ENCODE measurements around the gene CDH2.

Gene CDH2

GRCh38 chr18:28147674-28148171, 29.2 kb downstream of the CDH2 start:
- H3K4me1 ChIP-seq (ENCODE audit: control extremely low read depth in 1 of 4, control insufficient read depth in 4 of 4, insufficient read depth in 4 of 4, low read length in 3 of 4) = peaks cover 0 to 8% (median 0%) of the 10 kb centered on the region in 4 experiments
- ChIA-PET CTCF (no interaction called here), POLR2A (no interaction called here)
- H3K9me3 ChIP-seq (ENCODE audit: control extremely low read depth in 1 of 5, control insufficient read depth in 4 of 5, insufficient read depth in 2 of 5, low read depth in 1 of 5, low read length in 4 of 5) = no peaks in the 10 kb centered on the region
- no peaks in the 10 kb centered on the region for H3K36me3 ChIP-seq (ENCODE audit: control insufficient read depth in 4 of 4, insufficient read depth in 4 of 4, low read length in 3 of 4)
- H3K4me3 ChIP-seq (ENCODE audit: control insufficient read depth in 1 of 7, extremely low read depth in 1 of 7, insufficient read depth in 4 of 7, low read depth in 2 of 7, low read length in 6 of 7) = peak overlapping the region in 1 of 7 experiments; percentile 21
- 100% methylated on average over 1 of the region's 5 CpGs for WGBS (ENCODE audit: insufficient coverage)
- no peak overlapping the region for H3K27ac ChIP-seq (ENCODE audit: insufficient read depth in 1 of 2, low read depth in 1 of 2, low read length in 2 of 2, poor library complexity in 1 of 2, severe bottlenecking in 2 of 2)
- DNase-seq = peak in 2 of 3 donors; percentile 19 to 20
- H3K27me3 ChIP-seq (replicated peaks in 2 of 5; ENCODE audit: control insufficient read depth in 4 of 5, insufficient read depth in 5 of 5, low read length in 4 of 5) = no peaks in the 10 kb centered on the region

GRCh38 chr18:28143725-28144124, 33.2 kb downstream of the CDH2 start:
- H3K27ac ChIP-seq (ENCODE audit: insufficient read depth in 1 of 2, low read depth in 1 of 2, low read length in 2 of 2, poor library complexity in 1 of 2, severe bottlenecking in 2 of 2) = no peak overlapping the region
- no CpG with 5 or more reads among the region's 2 CpGs for WGBS (ENCODE audit: insufficient coverage)
- no peaks in the 10 kb centered on the region for H3K36me3 ChIP-seq (ENCODE audit: control insufficient read depth in 4 of 4, insufficient read depth in 4 of 4, low read length in 3 of 4)
- DNase-seq = no peak
- ChIA-PET CTCF (no interaction called here), POLR2A (no interaction called here)
- no peaks in the 10 kb centered on the region for H3K9me3 ChIP-seq (ENCODE audit: control extremely low read depth in 1 of 5, control insufficient read depth in 4 of 5, insufficient read depth in 2 of 5, low read depth in 1 of 5, low read length in 4 of 5)
- no peak overlapping the region for H3K4me3 ChIP-seq (ENCODE audit: control insufficient read depth in 1 of 7, extremely low read depth in 1 of 7, insufficient read depth in 4 of 7, low read depth in 2 of 7, low read length in 6 of 7)
- H3K4me1 ChIP-seq (ENCODE audit: control extremely low read depth in 1 of 4, control insufficient read depth in 4 of 4, insufficient read depth in 4 of 4, low read length in 3 of 4) = peaks cover 0 to 8% (median 0%) of the 10 kb centered on the region in 4 experiments
- H3K27me3 ChIP-seq (replicated peaks in 2 of 5; ENCODE audit: control insufficient read depth in 4 of 5, insufficient read depth in 5 of 5, low read length in 4 of 5) = no peaks in the 10 kb centered on the region

- Histone ChIP-seq H3K36me3 (ENCODE audit: control insufficient read depth in 4 of 4, insufficient read depth in 4 of 4, low read length in 3 of 4) (no peaks in the 10 kb centered on the region), H3K4me3 (ENCODE audit: control insufficient read depth in 1 of 7, extremely low read depth in 1 of 7, insufficient read depth in 4 of 7, low read depth in 2 of 7, low read length in 6 of 7) (no peak overlapping the region), H3K9me3 (ENCODE audit: control extremely low read depth in 1 of 5, control insufficient read depth in 4 of 5, insufficient read depth in 2 of 5, low read depth in 1 of 5, low read length in 4 of 5) (no peaks in the 10 kb centered on the region), H3K27ac (ENCODE audit: insufficient read depth in 1 of 2, low read depth in 1 of 2, low read length in 2 of 2, poor library complexity in 1 of 2, severe bottlenecking in 2 of 2) (no peak overlapping the region), H3K27me3 (replicated peaks in 2 of 5; ENCODE audit: control insufficient read depth in 4 of 5, insufficient read depth in 5 of 5, low read length in 4 of 5) (no peaks in the 10 kb centered on the region), H3K4me1 (ENCODE audit: control extremely low read depth in 1 of 4, control insufficient read depth in 4 of 4, insufficient read depth in 4 of 4, low read length in 3 of 4) (peaks cover 0 to 8% (median 0%) of the 10 kb centered on the region in 4 experiments)
- ChIA-PET CTCF (no interaction called here), POLR2A (no interaction called here)
- no peak for DNase-seq
- 100% methylated on average over 3 of the region's 3 CpGs for WGBS (ENCODE audit: insufficient coverage)
Measured at GRCh38 chr18:28138816-28139215, 38.1 kb downstream of the CDH2 start.

- Histone ChIP-seq H3K27me3 (replicated peaks in 2 of 5; ENCODE audit: control insufficient read depth in 4 of 5, insufficient read depth in 5 of 5, low read length in 4 of 5) (no peaks in the 10 kb centered on the region), H3K36me3 (ENCODE audit: control insufficient read depth in 4 of 4, insufficient read depth in 4 of 4, low read length in 3 of 4) (no peaks in the 10 kb centered on the region), H3K27ac (ENCODE audit: insufficient read depth in 1 of 2, low read depth in 1 of 2, low read length in 2 of 2, poor library complexity in 1 of 2, severe bottlenecking in 2 of 2) (no peak overlapping the region), H3K4me3 (ENCODE audit: control insufficient read depth in 1 of 7, extremely low read depth in 1 of 7, insufficient read depth in 4 of 7, low read depth in 2 of 7, low read length in 6 of 7) (no peak overlapping the region), H3K9me3 (ENCODE audit: control extremely low read depth in 1 of 5, control insufficient read depth in 4 of 5, insufficient read depth in 2 of 5, low read depth in 1 of 5, low read length in 4 of 5) (no peaks in the 10 kb centered on the region), H3K4me1 (ENCODE audit: control extremely low read depth in 1 of 4, control insufficient read depth in 4 of 4, insufficient read depth in 4 of 4, low read length in 3 of 4) (peaks cover 0 to 8% (median 0%) of the 10 kb centered on the region in 4 experiments)
- POLR2A ChIA-PET = no interaction called here
- CTCF ChIA-PET = no interaction called here
- DNase-seq = peak; percentile 19 to 75 (median 64)
- WGBS (ENCODE audit: insufficient coverage) = no CpG with 5 or more reads among the region's 4 CpGs
Measured at GRCh38 chr18:28136071-28136470, 40.9 kb downstream of the CDH2 start.

GRCh38 chr18:28134774-28135173, 42.2 kb downstream of the CDH2 start:
- ChIA-PET POLR2A (no interaction called here), CTCF (no interaction called here)
- Histone ChIP-seq H3K9me3 (ENCODE audit: control extremely low read depth in 1 of 5, control insufficient read depth in 4 of 5, insufficient read depth in 2 of 5, low read depth in 1 of 5, low read length in 4 of 5) (no peaks in the 10 kb centered on the region), H3K27ac (ENCODE audit: insufficient read depth in 1 of 2, low read depth in 1 of 2, low read length in 2 of 2, poor library complexity in 1 of 2, severe bottlenecking in 2 of 2) (no peak overlapping the region), H3K36me3 (ENCODE audit: control insufficient read depth in 4 of 4, insufficient read depth in 4 of 4, low read length in 3 of 4) (no peaks in the 10 kb centered on the region), H3K27me3 (replicated peaks in 2 of 5; ENCODE audit: control insufficient read depth in 4 of 5, insufficient read depth in 5 of 5, low read length in 4 of 5) (no peaks in the 10 kb centered on the region), H3K4me3 (ENCODE audit: control insufficient read depth in 1 of 7, extremely low read depth in 1 of 7, insufficient read depth in 4 of 7, low read depth in 2 of 7, low read length in 6 of 7) (no peak overlapping the region), H3K4me1 (ENCODE audit: control extremely low read depth in 1 of 4, control insufficient read depth in 4 of 4, insufficient read depth in 4 of 4, low read length in 3 of 4) (peaks cover 0 to 8% (median 0%) of the 10 kb centered on the region in 4 experiments)
- no peak for DNase-seq
- 99% methylated on average over 7 of the region's 7 CpGs for WGBS (ENCODE audit: insufficient coverage)

- H3K4me1 ChIP-seq (ENCODE audit: control extremely low read depth in 1 of 4, control insufficient read depth in 4 of 4, insufficient read depth in 4 of 4, low read length in 3 of 4) = peaks cover 0 to 8% (median 0%) of the 10 kb centered on the region in 4 experiments
- WGBS (ENCODE audit: insufficient coverage) = 97% methylated on average over 5 of the region's 5 CpGs
- no peaks in the 10 kb centered on the region for H3K27me3 ChIP-seq (replicated peaks in 2 of 5; ENCODE audit: control insufficient read depth in 4 of 5, insufficient read depth in 5 of 5, low read length in 4 of 5)
- H3K4me3 ChIP-seq (ENCODE audit: control insufficient read depth in 1 of 7, extremely low read depth in 1 of 7, insufficient read depth in 4 of 7, low read depth in 2 of 7, low read length in 6 of 7) = no peak overlapping the region
- no peak overlapping the region for H3K27ac ChIP-seq (ENCODE audit: insufficient read depth in 1 of 2, low read depth in 1 of 2, low read length in 2 of 2, poor library complexity in 1 of 2, severe bottlenecking in 2 of 2)
- ChIA-PET CTCF (interaction anchor here (0.7 kb wide), 1 partner anchor 10 kb away, joined by 3 read pairs; no protein-coding TSS in a partner anchor), POLR2A (no interaction called here)
- no peak for DNase-seq
- no peaks in the 10 kb centered on the region for H3K36me3 ChIP-seq (ENCODE audit: control insufficient read depth in 4 of 4, insufficient read depth in 4 of 4, low read length in 3 of 4)
- H3K9me3 ChIP-seq (ENCODE audit: control extremely low read depth in 1 of 5, control insufficient read depth in 4 of 5, insufficient read depth in 2 of 5, low read depth in 1 of 5, low read length in 4 of 5) = no peaks in the 10 kb centered on the region
Measured at GRCh38 chr18:28132084-28132483, 44.8 kb downstream of the CDH2 start.

- no peak for DNase-seq
- Histone ChIP-seq H3K4me3 (ENCODE audit: control insufficient read depth in 1 of 7, extremely low read depth in 1 of 7, insufficient read depth in 4 of 7, low read depth in 2 of 7, low read length in 6 of 7) (no peak overlapping the region), H3K4me1 (ENCODE audit: control extremely low read depth in 1 of 4, control insufficient read depth in 4 of 4, insufficient read depth in 4 of 4, low read length in 3 of 4) (no peaks in the 10 kb centered on the region), H3K27me3 (replicated peaks in 2 of 5; ENCODE audit: control insufficient read depth in 4 of 5, insufficient read depth in 5 of 5, low read length in 4 of 5) (no peaks in the 10 kb centered on the region), H3K27ac (ENCODE audit: insufficient read depth in 1 of 2, low read depth in 1 of 2, low read length in 2 of 2, poor library complexity in 1 of 2, severe bottlenecking in 2 of 2) (no peak overlapping the region), H3K36me3 (ENCODE audit: control insufficient read depth in 4 of 4, insufficient read depth in 4 of 4, low read length in 3 of 4) (no peaks in the 10 kb centered on the region), H3K9me3 (ENCODE audit: control extremely low read depth in 1 of 5, control insufficient read depth in 4 of 5, insufficient read depth in 2 of 5, low read depth in 1 of 5, low read length in 4 of 5) (no peaks in the 10 kb centered on the region)
- ChIA-PET POLR2A (no interaction called here), CTCF (interaction anchor here (0.6 to 1.3 kb wide), 2 partner anchors 124 to 283 kb away, joined by 3 to 4 read pairs; no protein-coding TSS in a partner anchor)
- no CpG with 5 or more reads among the region's 3 CpGs for WGBS (ENCODE audit: insufficient coverage)
Measured at GRCh38 chr18:28128659-28128980, 48.3 kb downstream of the CDH2 start.

All from common myeloid progenitor, CD34-positive (primary cell).